Measurements from ENCODE around the gene DSG1. TPM values are rescaled to one million over a fixed set of nuclear protein-coding genes. Genes with fewer than 3 reads are reported as not detected.
"Not testable (repeated sequence)": the region's sequence is repeated elsewhere in the genome, so short reads cannot be mapped to it uniquely, and the experiment has no call there.

Gene DSG1
- total RNA-seq, 1 donor: not detected

DNA sequence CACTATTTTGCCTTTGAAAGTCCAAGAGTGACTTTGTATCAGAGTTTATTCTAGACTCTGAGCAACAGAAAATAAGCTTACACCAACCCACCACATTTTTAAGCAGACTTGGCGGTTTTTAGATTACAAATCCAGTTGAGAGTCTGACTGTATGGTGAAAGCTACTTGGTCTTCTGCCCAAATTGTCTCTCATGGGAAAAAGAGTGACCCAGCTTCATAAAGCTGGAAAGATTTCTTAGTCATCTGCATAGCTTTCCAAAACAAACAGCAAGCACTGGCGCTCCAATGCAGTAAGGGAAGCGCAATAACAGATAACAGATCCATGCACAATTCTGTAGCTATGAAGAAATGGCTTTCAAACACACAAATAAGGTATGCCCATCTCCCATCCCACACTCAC is 7.1 kb downstream of the DSG1 start:
- H4K20me1 ChIP-seq (ENCODE audit: insufficient read depth, low read length): no peaks in the 10 kb centered on the region
- peak; percentile 30 for DNase-seq (ENCODE audit: insufficient read length, low spot score, missing footprints)
- no peak overlapping the region for H3K4me2 ChIP-seq (ENCODE audit: insufficient read depth, low read length)
- no peak overlapping the region for H2AFZ ChIP-seq (ENCODE audit: low read length)
- no peak overlapping the region for H3K4me3 ChIP-seq (ENCODE audit: insufficient read depth, low read length)
- H3K27ac ChIP-seq (ENCODE audit: low read depth, low read length): no peak overlapping the region
- H3K36me3 ChIP-seq (ENCODE audit: insufficient read depth, low read length): no peaks in the 10 kb centered on the region
- TF ChIP-seq, protein P1, sequence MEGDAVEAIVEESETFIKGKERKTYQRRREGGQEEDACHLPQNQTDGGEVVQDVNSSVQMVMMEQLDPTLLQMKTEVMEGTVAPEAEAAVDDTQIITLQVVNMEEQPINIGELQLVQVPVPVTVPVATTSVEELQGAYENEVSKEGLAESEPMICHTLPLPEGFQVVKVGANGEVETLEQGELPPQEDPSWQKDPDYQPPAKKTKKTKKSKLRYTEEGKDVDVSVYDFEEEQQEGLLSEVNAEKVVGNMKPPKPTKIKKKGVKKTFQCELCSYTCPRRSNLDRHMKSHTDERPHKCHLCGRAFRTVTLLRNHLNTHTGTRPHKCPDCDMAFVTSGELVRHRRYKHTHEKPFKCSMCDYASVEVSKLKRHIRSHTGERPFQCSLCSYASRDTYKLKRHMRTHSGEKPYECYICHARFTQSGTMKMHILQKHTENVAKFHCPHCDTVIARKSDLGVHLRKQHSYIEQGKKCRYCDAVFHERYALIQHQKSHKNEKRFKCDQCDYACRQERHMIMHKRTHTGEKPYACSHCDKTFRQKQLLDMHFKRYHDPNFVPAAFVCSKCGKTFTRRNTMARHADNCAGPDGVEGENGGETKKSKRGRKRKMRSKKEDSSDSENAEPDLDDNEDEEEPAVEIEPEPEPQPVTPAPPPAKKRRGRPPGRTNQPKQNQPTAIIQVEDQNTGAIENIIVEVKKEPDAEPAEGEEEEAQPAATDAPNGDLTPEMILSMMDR (IDR thresholded peaks at IDR 0.05; ENCODE audit: extremely low read depth, low read depth, low read length): no peak
- H3K79me2 ChIP-seq (ENCODE audit: insufficient read depth, low read length): no peaks in the 10 kb centered on the region
- peaks cover 3% of the 10 kb centered on the region for H3K27me3 ChIP-seq (ENCODE audit: insufficient read depth, low read length)
- H3K9me3 ChIP-seq (ENCODE audit: low read depth, low read length): no peaks in the 10 kb centered on the region
- peaks cover 5% of the 10 kb centered on the region for H3K4me1 ChIP-seq (ENCODE audit: insufficient read depth, low read length)

DNA sequence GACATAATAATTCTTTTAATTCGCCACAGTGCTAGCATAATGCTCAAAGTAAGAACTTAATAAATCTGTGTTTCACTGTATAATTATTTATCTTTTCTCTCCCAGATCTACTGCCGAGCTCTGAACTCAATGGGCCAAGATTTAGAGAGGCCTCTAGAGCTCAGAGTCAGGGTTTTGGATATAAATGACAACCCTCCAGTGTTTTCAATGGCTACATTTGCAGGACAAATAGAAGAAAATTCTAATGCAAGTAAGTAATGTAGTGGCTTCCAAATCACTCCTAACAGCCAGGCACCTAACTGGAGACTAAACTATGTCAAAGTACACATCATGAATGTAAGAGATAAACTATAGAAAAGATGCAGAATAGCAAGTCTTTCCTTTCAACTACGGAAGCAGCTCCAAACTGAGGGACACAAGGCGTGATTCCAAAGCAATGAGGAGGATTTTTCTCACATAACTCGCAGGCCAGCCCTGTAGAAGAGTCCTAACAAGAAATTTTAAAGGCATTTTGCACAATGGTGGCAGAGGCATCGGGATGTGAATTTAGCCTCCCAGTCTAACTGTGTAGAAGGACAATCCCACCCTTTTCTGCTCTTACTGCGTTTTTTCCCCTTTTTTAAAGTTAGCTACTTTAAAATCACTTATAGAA is 12.0 kb downstream of the DSG1 start:
- Histone ChIP-seq H3K4me3 (ENCODE audit: insufficient read depth, low read length) (no peak overlapping the region), H3K4me1 (ENCODE audit: insufficient read depth, low read length) (peaks cover under 1% of the 10 kb centered on the region), H3K79me2 (ENCODE audit: insufficient read depth, low read length) (no peaks in the 10 kb centered on the region), H3K27me3 (ENCODE audit: insufficient read depth, low read length) (no peaks in the 10 kb centered on the region), H4K20me1 (ENCODE audit: insufficient read depth, low read length) (no peaks in the 10 kb centered on the region), H3K27ac (ENCODE audit: low read depth, low read length) (no peak overlapping the region), H3K36me3 (ENCODE audit: insufficient read depth, low read length) (no peaks in the 10 kb centered on the region), H2AFZ (ENCODE audit: low read length) (no peak overlapping the region), H3K4me2 (ENCODE audit: insufficient read depth, low read length) (no peak overlapping the region), H3K9me3 (ENCODE audit: low read depth, low read length) (no peaks in the 10 kb centered on the region)
- TF ChIP-seq, protein P1 (IDR thresholded peaks at IDR 0.05; ENCODE audit: extremely low read depth, low read depth, low read length): no peak
- DNase-seq (ENCODE audit: insufficient read length, low spot score, missing footprints): no peak

DNA sequence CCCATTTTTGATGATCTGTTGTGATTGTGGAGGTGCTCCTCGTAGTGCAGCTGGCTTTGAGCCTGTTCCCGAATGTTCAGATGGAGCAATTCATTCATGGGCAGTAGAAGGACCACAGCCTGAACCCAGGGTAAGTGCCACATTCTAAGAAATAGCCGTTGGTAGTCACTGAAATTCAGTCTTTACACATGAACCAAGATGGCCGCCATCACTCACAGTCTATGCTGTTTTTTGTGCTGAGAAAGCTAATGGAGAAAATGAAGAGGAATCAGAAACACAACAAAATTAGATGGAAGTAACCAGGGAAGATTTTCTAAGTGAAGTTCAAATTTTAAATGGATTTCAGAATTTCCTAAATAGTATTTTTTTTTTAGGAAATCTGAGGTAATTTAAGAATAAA is 25.5 kb downstream of the DSG1 start:
- no peaks in the 10 kb centered on the region for H4K20me1 ChIP-seq (ENCODE audit: insufficient read depth, low read length)
- H2AFZ ChIP-seq (ENCODE audit: low read length): no peak overlapping the region
- H3K27me3 ChIP-seq (ENCODE audit: insufficient read depth, low read length): no peaks in the 10 kb centered on the region
- H3K79me2 ChIP-seq (ENCODE audit: insufficient read depth, low read length): no peaks in the 10 kb centered on the region
- H3K36me3 ChIP-seq (ENCODE audit: insufficient read depth, low read length): no peaks in the 10 kb centered on the region
- no peak for DNase-seq (ENCODE audit: insufficient read length, low spot score, missing footprints)
- no peak overlapping the region for H3K4me3 ChIP-seq (ENCODE audit: insufficient read depth, low read length)
- TF ChIP-seq, protein P1 (IDR thresholded peaks at IDR 0.05; ENCODE audit: extremely low read depth, low read depth, low read length): no peak
- no peaks in the 10 kb centered on the region for H3K9me3 ChIP-seq (ENCODE audit: low read depth, low read length)
- H3K4me2 ChIP-seq (ENCODE audit: insufficient read depth, low read length): no peak overlapping the region
- no peaks in the 10 kb centered on the region for H3K4me1 ChIP-seq (ENCODE audit: insufficient read depth, low read length)
- H3K27ac ChIP-seq (ENCODE audit: low read depth, low read length): no peak overlapping the region

- not testable (repeated sequence) for DNase-seq (ENCODE audit: insufficient read length, low spot score, missing footprints); H3K79me2 ChIP-seq (ENCODE audit: insufficient read depth, low read length); H2AFZ ChIP-seq (ENCODE audit: low read length); H3K27ac ChIP-seq (ENCODE audit: low read depth, low read length); H3K9me3 ChIP-seq (ENCODE audit: low read depth, low read length); H3K4me2 ChIP-seq (ENCODE audit: insufficient read depth, low read length); H3K36me3 ChIP-seq (ENCODE audit: insufficient read depth, low read length); H4K20me1 ChIP-seq (ENCODE audit: insufficient read depth, low read length); H3K27me3 ChIP-seq (ENCODE audit: insufficient read depth, low read length); H3K4me1 ChIP-seq (ENCODE audit: insufficient read depth, low read length); H3K4me3 ChIP-seq (ENCODE audit: insufficient read depth, low read length)
Measured at GRCh38 chr18:31353336-31353735, 35.4 kb downstream of the DSG1 start.

Data from osteoblast (primary cell).